ENCODE data around the gene SRGAP3.

DNA sequence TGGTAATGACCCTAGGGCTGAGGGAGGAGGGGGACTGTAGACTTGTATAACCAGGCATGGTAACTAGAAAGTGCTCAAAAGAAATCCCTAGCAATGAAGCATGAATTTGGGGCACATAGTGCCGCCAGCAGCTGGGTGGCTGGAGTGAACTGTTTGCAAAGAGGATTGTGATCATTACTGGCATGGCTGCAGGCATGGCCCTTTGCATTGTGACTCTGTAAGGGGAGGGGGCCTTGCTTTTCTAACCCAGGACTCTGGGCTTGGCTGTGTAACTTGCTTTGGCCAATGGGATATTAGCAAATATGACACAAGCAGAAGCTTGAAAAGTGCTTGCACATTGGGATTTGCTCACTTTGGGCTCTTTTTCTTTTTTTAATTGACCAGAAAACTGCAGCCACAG is 173.7 kb downstream of the SRGAP3 start:
- TF ChIP-seq, protein P1, sequence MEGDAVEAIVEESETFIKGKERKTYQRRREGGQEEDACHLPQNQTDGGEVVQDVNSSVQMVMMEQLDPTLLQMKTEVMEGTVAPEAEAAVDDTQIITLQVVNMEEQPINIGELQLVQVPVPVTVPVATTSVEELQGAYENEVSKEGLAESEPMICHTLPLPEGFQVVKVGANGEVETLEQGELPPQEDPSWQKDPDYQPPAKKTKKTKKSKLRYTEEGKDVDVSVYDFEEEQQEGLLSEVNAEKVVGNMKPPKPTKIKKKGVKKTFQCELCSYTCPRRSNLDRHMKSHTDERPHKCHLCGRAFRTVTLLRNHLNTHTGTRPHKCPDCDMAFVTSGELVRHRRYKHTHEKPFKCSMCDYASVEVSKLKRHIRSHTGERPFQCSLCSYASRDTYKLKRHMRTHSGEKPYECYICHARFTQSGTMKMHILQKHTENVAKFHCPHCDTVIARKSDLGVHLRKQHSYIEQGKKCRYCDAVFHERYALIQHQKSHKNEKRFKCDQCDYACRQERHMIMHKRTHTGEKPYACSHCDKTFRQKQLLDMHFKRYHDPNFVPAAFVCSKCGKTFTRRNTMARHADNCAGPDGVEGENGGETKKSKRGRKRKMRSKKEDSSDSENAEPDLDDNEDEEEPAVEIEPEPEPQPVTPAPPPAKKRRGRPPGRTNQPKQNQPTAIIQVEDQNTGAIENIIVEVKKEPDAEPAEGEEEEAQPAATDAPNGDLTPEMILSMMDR (conservative IDR thresholded peaks at IDR 0.05; ENCODE audit: low read depth, low read length) = no peak
- TF ChIP-seq EZH2 (IDR thresholded peaks at IDR 0.05; ENCODE audit: borderline replicate concordance, low read depth, low read length, poor library complexity, severe bottlenecking) = no peak

Measured in A673 (cell line).